HUES48 (cell line): ENCODE data around the gene VRK1.

ENCODE experiments used
- H3K27ac ChIP-seq: one replicate; pipeline ENCODE4 v1.7.0; 2013; ENCODE audit warnings: low read depth, low read length, inconsistent platforms
- H3K27me3 ChIP-seq: 2 replicates; pipeline ENCODE4 v1.6.1; 2013; ENCODE audit warnings: mild to moderate bottlenecking, low read length; ENCODE audit not compliant: control insufficient read depth, insufficient read depth
- H3K36me3 ChIP-seq: 2 replicates; pipeline ENCODE4 v1.6.1; 2013; ENCODE audit warnings: low read length; ENCODE audit not compliant: control insufficient read depth, insufficient read depth
- H3K4me1 ChIP-seq: 2 replicates; pipeline ENCODE4 v1.6.1; 2013; ENCODE audit warnings: mild to moderate bottlenecking, low read length; ENCODE audit not compliant: control insufficient read depth, insufficient read depth
- H3K4me3 ChIP-seq: 2 replicates; pipeline ENCODE4 v1.5.1; 2013; ENCODE audit warnings: mild to moderate bottlenecking, low read depth, low read length
- H3K9ac ChIP-seq: 2 replicates; pipeline ENCODE4 v1.6.1; 2013; ENCODE audit warnings: mild to moderate bottlenecking, low read depth, low read length, moderate library complexity
- H3K9me3 ChIP-seq: 2 replicates; pipeline ENCODE4 v1.6.1; 2013; ENCODE audit warnings: low read length; ENCODE audit not compliant: control insufficient read depth, insufficient read depth

Gene VRK1

GRCh38 chr14:96824283-96824682 lies 27.1 kb downstream of the VRK1 start:
- no peak overlapping the region for H3K9ac ChIP-seq
- H3K27me3 ChIP-seq = no peaks in the 10 kb centered on the region
- H3K9me3 ChIP-seq = no peaks in the 10 kb centered on the region
- H3K4me3 ChIP-seq = no peak overlapping the region
- H3K36me3 ChIP-seq = no peaks in the 10 kb centered on the region
- no peak overlapping the region for H3K27ac ChIP-seq
- H3K4me1 ChIP-seq = peaks cover 15% of the 10 kb centered on the region

DNA sequence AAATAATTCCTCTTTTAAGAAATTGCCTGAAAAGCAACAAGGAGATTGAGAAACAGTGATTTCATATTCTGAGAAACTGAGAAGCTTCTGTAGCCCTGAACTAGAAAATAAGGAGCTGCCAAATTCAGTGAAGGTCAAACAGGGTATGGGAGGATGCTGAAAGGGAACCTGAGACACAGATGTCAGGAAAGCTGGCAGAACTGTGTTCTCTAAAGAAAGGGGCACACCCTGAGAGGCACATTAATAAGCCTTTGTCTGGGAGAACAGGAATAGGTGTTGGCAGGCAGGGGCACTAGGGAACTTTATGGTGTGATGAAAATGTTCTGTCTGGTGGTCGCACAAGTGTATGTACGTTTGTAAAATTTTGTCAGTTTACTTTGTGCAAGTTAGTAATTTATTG lies 29.6 kb downstream of the VRK1 start:
- Histone ChIP-seq H3K4me1 (peaks cover 6% of the 10 kb centered on the region), H3K27me3 (no peaks in the 10 kb centered on the region), H3K27ac (no peak overlapping the region), H3K36me3 (no peaks in the 10 kb centered on the region), H3K9ac (no peak overlapping the region), H3K4me3 (no peak overlapping the region), H3K9me3 (no peaks in the 10 kb centered on the region)

GRCh38 chr14:96827290-96827689 lies 30.1 kb downstream of the VRK1 start:
- H3K4me3 ChIP-seq = no peak overlapping the region
- no peaks in the 10 kb centered on the region for H3K9me3 ChIP-seq
- no peak overlapping the region for H3K27ac ChIP-seq
- peaks cover 6% of the 10 kb centered on the region for H3K4me1 ChIP-seq
- no peak overlapping the region for H3K9ac ChIP-seq
- H3K27me3 ChIP-seq = no peaks in the 10 kb centered on the region
- H3K36me3 ChIP-seq = no peaks in the 10 kb centered on the region

- H3K4me1 ChIP-seq = peaks cover 6% of the 10 kb centered on the region
- no peak overlapping the region for H3K4me3 ChIP-seq
- H3K9me3 ChIP-seq = no peaks in the 10 kb centered on the region
- H3K27ac ChIP-seq = no peak overlapping the region
- H3K9ac ChIP-seq = no peak overlapping the region
- H3K36me3 ChIP-seq = peaks cover 16% of the 10 kb centered on the region
- H3K27me3 ChIP-seq = no peaks in the 10 kb centered on the region
Observed at GRCh38 chr14:96829791-96830190, 32.6 kb downstream of the VRK1 start.

- H3K27ac ChIP-seq = no peak overlapping the region
- peaks cover 6% of the 10 kb centered on the region; the same call in 1 of the 2 replicates for H3K4me1 ChIP-seq
- no peak overlapping the region for H3K4me3 ChIP-seq
- no peaks in the 10 kb centered on the region for H3K9me3 ChIP-seq
- no peaks in the 10 kb centered on the region for H3K27me3 ChIP-seq
- H3K9ac ChIP-seq = no peak overlapping the region
- peaks cover 27% of the 10 kb centered on the region for H3K36me3 ChIP-seq
Observed at GRCh38 chr14:96830946-96831345, 33.8 kb downstream of the VRK1 start.

DNA sequence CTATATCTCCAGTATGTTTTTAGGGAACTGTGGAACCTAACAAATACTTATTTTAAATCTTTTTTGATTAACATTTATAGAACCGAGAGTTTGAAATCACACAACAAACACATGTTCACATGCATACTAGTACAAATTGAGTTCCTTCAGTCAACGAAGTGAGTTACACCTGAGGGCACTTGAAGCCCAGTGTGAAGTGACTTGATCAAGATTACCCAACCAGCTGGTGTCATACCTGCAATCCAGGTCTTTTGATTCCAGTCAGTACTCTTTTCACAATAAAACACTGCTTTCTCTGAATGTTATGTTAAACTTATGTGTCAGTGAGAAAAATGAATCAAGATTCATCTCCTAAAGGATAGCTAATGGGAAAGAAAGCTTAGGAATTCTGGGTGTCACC lies 35.2 kb downstream of the VRK1 start:
- no peak overlapping the region for H3K4me3 ChIP-seq
- no peak overlapping the region for H3K9ac ChIP-seq
- H3K27me3 ChIP-seq = no peaks in the 10 kb centered on the region
- no peak overlapping the region for H3K27ac ChIP-seq
- no peaks in the 10 kb centered on the region for H3K9me3 ChIP-seq
- H3K4me1 ChIP-seq = peaks cover under 1% of the 10 kb centered on the region; the same call in 1 of the 2 replicates
- peaks cover 36% of the 10 kb centered on the region for H3K36me3 ChIP-seq

DNA sequence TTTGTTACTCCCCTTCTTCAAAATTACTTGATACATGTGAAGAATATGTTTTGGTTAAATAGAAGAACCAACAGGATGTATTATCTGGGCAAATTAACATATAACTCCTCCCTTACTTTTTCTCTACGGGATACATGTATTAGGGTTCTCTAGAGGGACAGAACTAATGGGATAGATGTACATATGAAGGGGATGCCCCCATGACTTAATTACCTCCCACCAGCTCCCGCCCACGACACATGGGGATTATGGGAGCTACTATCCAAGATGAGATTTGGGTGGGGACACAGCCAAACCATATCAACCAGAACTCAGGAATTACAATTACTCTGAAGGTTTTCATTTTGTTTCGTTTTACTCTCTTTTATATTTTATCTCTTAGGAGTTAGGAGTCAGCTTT lies 41.3 kb downstream of the VRK1 start:
- H3K4me3 ChIP-seq = no peak overlapping the region

DNA sequence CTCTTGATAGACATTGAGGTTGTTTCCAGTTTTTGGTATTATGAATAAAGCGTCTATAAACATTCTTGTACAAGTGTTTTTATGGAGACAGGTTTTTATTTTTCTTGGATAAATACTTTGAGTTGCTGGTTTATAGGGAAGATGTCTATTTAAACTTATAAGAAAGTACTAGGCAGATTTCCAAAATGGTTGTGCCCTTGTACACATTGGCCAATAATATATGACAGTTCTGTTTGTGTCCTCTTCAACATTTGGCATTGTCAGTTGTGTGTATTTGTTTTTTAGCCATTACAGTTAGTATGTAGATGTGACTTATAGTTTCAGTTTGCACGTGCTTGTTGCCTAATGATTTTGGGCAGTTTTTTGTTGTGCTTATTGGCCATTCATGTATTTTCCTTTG lies 42.1 kb downstream of the VRK1 start:
- Histone ChIP-seq H3K9ac (no peak overlapping the region), H3K27me3 (no peaks in the 10 kb centered on the region), H3K4me3 (no peak overlapping the region), H3K4me1 (no peaks in the 10 kb centered on the region), H3K36me3 (peaks cover 62% of the 10 kb centered on the region), H3K27ac (no peak overlapping the region), H3K9me3 (no peaks in the 10 kb centered on the region)

More for the DNA sequence above, 41.3 kb downstream of the VRK1 start:
- Histone ChIP-seq H3K4me1 (no peaks in the 10 kb centered on the region), H3K36me3 (peaks cover 70% of the 10 kb centered on the region), H3K27ac (no peak overlapping the region), H3K9ac (no peak overlapping the region), H3K27me3 (no peaks in the 10 kb centered on the region), H3K9me3 (no peaks in the 10 kb centered on the region)

DNA sequence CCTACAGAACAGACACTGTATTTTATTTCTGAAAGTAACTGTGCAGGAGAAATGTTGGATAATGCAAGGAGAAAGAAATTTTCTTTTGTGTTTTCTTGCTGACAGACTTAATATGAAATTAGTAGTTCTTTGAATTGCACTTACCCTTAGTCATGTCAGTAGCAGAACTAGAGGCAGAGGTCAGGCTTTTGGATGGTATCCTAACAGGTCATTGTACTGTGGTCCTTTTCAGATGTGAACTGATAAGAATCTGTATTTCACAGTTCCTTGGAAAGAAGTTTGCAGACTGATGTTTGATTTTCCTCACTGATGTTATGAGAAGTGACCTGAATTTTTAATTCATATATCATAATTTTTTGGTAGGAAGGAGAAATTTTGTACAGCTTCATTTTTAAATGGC lies 46.0 kb downstream of the VRK1 start:
- Histone ChIP-seq H3K27me3 (no peaks in the 10 kb centered on the region), H3K9me3 (no peaks in the 10 kb centered on the region), H3K4me1 (no peaks in the 10 kb centered on the region), H3K27ac (no peak overlapping the region), H3K36me3 (peaks cover 54% of the 10 kb centered on the region), H3K4me3 (no peak overlapping the region), H3K9ac (no peak overlapping the region)

DNA sequence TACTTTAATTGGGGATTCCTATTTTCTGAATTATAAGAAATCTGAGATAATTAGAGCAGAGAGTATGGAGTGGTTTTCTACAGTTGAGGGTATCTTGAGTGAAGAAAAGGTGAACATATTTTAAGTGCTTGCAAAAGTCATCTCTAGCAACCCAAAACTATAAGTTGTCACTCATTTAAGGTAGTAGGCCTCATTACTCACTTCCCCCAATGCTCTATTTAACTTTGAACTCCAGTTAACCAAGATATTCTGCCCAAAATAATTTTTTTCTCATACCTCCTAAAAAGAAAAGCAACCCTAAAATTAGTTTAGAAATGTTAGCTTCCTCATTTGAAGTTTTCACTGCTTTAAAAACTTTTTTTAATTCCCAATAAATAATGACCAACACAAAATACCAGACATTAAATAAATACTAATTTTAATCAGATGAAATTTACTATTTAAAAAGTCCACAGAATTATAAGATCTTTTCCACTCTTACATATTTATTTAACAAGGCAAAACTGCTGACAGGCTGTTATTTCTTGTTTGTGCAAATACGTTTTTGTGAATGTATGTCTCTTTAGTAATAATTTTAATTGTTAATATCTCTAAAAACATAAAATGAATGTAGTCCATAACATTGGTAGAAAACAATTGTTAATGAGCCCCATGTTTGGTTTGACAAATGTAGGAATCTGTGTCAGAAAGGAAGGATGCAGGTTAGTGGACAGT lies 47.8 kb downstream of the VRK1 start:
- Histone ChIP-seq H3K4me1 (no peaks in the 10 kb centered on the region), H3K9me3 (no peaks in the 10 kb centered on the region), H3K4me3 (no peak overlapping the region), H3K27ac (no peak overlapping the region), H3K27me3 (no peaks in the 10 kb centered on the region), H3K36me3 (peaks cover 61% of the 10 kb centered on the region), H3K9ac (no peak overlapping the region)

- Histone ChIP-seq H3K4me3 (no peak overlapping the region), H3K36me3 (peaks cover 44% of the 10 kb centered on the region), H3K9ac (no peak overlapping the region)
Observed at GRCh38 chr14:96847451-96847850, 50.3 kb downstream of the VRK1 start.

More at GRCh38 chr14:96847451-96847850, 50.3 kb downstream of the VRK1 start:
- H3K4me1 ChIP-seq = no peaks in the 10 kb centered on the region
- H3K9me3 ChIP-seq = no peaks in the 10 kb centered on the region
- no peaks in the 10 kb centered on the region for H3K27me3 ChIP-seq
- no peak overlapping the region for H3K27ac ChIP-seq
